GM23248 (cell line): ENCODE measurements around the gene NPC1L1.

Experiments used
- EZH2 ChIP-seq: fragments of 200-600 bp; sonication (generic); IDR thresholded peaks from 2 replicates; pipeline ENCODE4 v1.6.1; 2018; ENCODE audit warnings: antibody characterized with exemption, mild to moderate bottlenecking; ENCODE audit not compliant: insufficient read depth, poor library complexity, severe bottlenecking
- EZH2phosphoT487 ChIP-seq: fragments of 200-600 bp; sonication (generic); IDR thresholded peaks from 2 replicates; pipeline ENCODE4 v1.6.1; 2018; ENCODE audit warnings: antibody characterized with exemption, moderate library complexity, mild to moderate bottlenecking, low read depth; ENCODE audit not compliant: insufficient read depth

DNA sequence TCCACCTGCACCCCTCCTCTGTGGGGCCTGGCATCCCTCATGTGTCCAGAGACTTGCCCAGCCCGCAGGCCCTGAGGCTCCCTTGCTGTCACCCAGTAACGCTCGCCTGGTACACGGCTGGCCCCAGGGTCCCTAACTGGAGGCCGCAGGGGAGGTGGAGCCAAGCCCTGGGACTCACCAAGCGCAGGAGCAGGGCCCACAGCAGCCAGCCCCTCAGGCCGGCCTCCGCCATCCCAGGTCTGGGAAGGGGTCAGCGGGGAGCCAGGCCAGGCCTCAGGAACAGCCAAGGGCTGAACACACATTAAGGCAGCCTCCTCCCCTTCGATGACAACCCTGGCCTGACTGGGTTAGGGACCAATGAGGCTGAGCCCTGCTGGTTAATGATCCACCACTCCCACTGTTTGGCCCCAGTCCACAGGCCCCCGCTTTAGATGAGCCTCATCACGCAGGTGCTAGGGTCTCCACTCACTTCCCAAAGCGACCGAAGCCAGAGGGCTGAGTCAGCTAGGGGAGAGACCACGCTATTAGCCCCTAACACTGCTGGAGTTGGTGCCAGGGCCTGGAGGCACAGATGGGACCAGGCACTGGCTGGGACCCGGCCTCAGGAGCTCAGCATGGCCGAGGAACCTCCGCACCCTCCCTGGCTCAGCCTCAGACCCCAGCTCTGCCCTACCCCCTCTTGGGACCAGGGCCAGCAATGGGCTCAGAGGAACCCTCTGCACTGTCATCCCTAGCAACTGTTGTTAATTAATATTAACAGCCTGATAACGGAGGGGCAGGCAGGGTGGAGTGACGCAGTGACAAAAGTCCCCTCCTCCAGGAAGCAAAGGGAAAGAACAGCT, at the start of gene NPC1L1:
- TF ChIP-seq EZH2phosphoT487: no peak
- no peak for TF ChIP-seq EZH2
